ENCODE data around the gene GCK. TPM values are rescaled to one million over a fixed set of nuclear protein-coding genes. Genes with fewer than 3 reads are reported as not detected.

GCK gene
- total and polyA plus RNA-seq, 2 of the 13 experiments (the other 11 are each of a cell fraction or from before 2014, with no cell fraction given), result not detected

- TF ChIP-seq TAF15 (IDR thresholded peaks at IDR 0.05; ENCODE audit: low read depth, low read length, poor library complexity, severe bottlenecking) (no peak), ZMYM2 (CRISPR knock-in tag; IDR thresholded peaks at IDR 0.05) (no peak; the same call in 1 of the 2 replicates), ZBED4 (CRISPR knock-in tag; IDR thresholded peaks at IDR 0.05; ENCODE audit: borderline replicate concordance) (no peak), ZNF784 (CRISPR knock-in tag; IDR thresholded peaks at IDR 0.05; ENCODE audit: borderline replicate concordance) (no peak), FIP1L1 (IDR thresholded peaks at IDR 0.05; ENCODE audit: borderline replicate concordance, insufficient read depth, low read depth, low read length) (no peak), TCF12 (IDR thresholded peaks at IDR 0.05) (no peak), TCF12 (CRISPR knock-in tag; IDR thresholded peaks at IDR 0.05) (no peak), ZNF891 (CRISPR knock-in tag; IDR thresholded peaks at IDR 0.05) (peak; percentile 43; the same call in 1 of the 2 replicates), LCORL (IDR thresholded peaks at IDR 0.05) (no peak), LCORL (CRISPR knock-in tag; IDR thresholded peaks at IDR 0.05) (no peak), RXRB (CRISPR knock-in tag; IDR thresholded peaks at IDR 0.05; ENCODE audit: borderline replicate concordance) (peak; percentile 41; the same call in 1 of the 2 replicates), CERS6 (CRISPR knock-in tag; IDR thresholded peaks at IDR 0.05) (peak; percentile 91; the same call in 1 of the 2 replicates), ERF (CRISPR knock-in tag; IDR thresholded peaks at IDR 0.05) (peak; percentile 79), GFI1 (CRISPR knock-in tag; IDR thresholded peaks at IDR 0.05; ENCODE audit: borderline replicate concordance) (no peak), KDM2A (CRISPR knock-in tag; IDR thresholded peaks at IDR 0.05; ENCODE audit: borderline replicate concordance, low read depth) (peak; percentile 63), ZNF251 (CRISPR knock-in tag; IDR thresholded peaks at IDR 0.05) (peak; percentile 74; the same call in 1 of the 2 replicates), KLF15 (CRISPR knock-in tag; IDR thresholded peaks at IDR 0.05; ENCODE audit: borderline replicate concordance) (peak; percentile 75; the same call in 1 of the 2 replicates), ZNF281 (CRISPR knock-in tag; IDR thresholded peaks at IDR 0.05; ENCODE audit: borderline replicate concordance) (0 out of 2 replicates have a peak, but pooled peaks have one; percentile 39), ZNF7 (CRISPR knock-in tag; IDR thresholded peaks at IDR 0.05) (no peak), HMGA1 (CRISPR knock-in tag; conservative IDR thresholded peaks at IDR 0.05) (no peak)
These were observed 32.1 kb upstream of the GCK start (continued) for GRCh38 chr7:44221231-44221791.

Measured in HepG2 (cell line).